K562 (cell line): ENCODE measurements around the gene C16orf95. TPM values are rescaled to one million over a fixed set of nuclear protein-coding genes. Genes with fewer than 3 reads are reported as not detected.

ENCODE experiments used
- BRD4 ChIP-seq: fragments of 200-600 bp; sonication (generic); IDR thresholded peaks from 2 replicates; pipeline ENCODE4 v1.6.1; 2017; ENCODE audit warnings: inconsistent platforms
- CEBPG ChIP-seq, 3 experiments: fragments of 200-800 bp in 1 of 3; sonication (Bioruptor generic) in 1 of 3; sonication (generic) in 1 of 3; formaldehyde crosslinking in 1 of 3; IDR thresholded peaks in 2 of 3; conservative IDR thresholded peaks in 1 of 3; 2 replicates each; pipeline versions ENCODE4 v1.6.1 to v1.8.0; 2016 to 2022; ENCODE audit warnings: missing compliant biosample characterization in 2 of 3, missing genetic modification characterization in 2 of 3, mild to moderate bottlenecking in 1 of 3, missing genetic modification reagents in 1 of 3
- FOXA1 ChIP-seq: fragments of 450-650 bp; IDR thresholded peaks from 2 replicates; pipeline ENCODE4 v1.6.1; 2016; ENCODE audit warnings: mild to moderate bottlenecking, borderline replicate concordance
- HIVEP1 ChIP-seq: fragments of 250-450 bp; sonication (Bioruptor Pico); IDR thresholded peaks from 2 replicates; pipeline ENCODE4 v1.4.0; 2020; ENCODE audit warnings: mild to moderate bottlenecking
- LEF1 ChIP-seq: fragments of 450-650 bp; IDR thresholded peaks from 2 replicates; pipeline ENCODE4 v1.6.1; 2016; ENCODE audit warnings: mild to moderate bottlenecking
- NFIC ChIP-seq: fragments of 450-650 bp; IDR thresholded peaks from 2 replicates; pipeline ENCODE4 v1.6.1; 2017; ENCODE audit warnings: mild to moderate bottlenecking, inconsistent platforms
- RHOXF2B ChIP-seq: fragments of 250-450 bp; sonication (Bioruptor Pico); conservative IDR thresholded peaks from 2 replicates; pipeline ENCODE4 v1.5.1; 2021
- SETDB1 ChIP-seq: IDR thresholded peaks from one replicate; pipeline ENCODE4 v1.6.1; 2012; ENCODE audit warnings: low read length, control low read depth, inconsistent platforms
- TARDBP ChIP-seq: fragments of 450-650 bp; IDR thresholded peaks from 2 replicates; pipeline ENCODE4 v1.6.1; 2016
- TSHZ1 ChIP-seq: fragments of 250-450 bp; sonication (Bioruptor Pico); IDR thresholded peaks from 2 replicates; pipeline ENCODE4 v1.4.0; 2020; ENCODE audit warnings: mild to moderate bottlenecking, moderate library complexity
- UBTF ChIP-seq, 2 experiments: IDR thresholded peaks; 2 replicates each; pipeline ENCODE4 v1.6.1; 2012; ENCODE audit warnings: improper control_type of control experiment in 2 of 2, low read depth in 2 of 2, low read length in 2 of 2, borderline replicate concordance in 1 of 2
- ZKSCAN3 ChIP-seq: fragments of 250-450 bp; sonication (Bioruptor Pico); IDR thresholded peaks from 2 replicates; pipeline ENCODE4 v1.4.0; 2020
- ZNF23 ChIP-seq: fragments of 250-450 bp; sonication (Bioruptor Pico); IDR thresholded peaks from 2 replicates; pipeline ENCODE4 v1.4.0; 2020; ENCODE audit warnings: mild to moderate bottlenecking
- polyA plus RNA-seq, 8 experiments: library from polyadenylated mRNA; depleted of rRNA in 4 of 8; stranded (reverse) in 5 of 8; unstranded in 3 of 8; fragments of >200 nt; fragmentation: Nextera tagmentation in 2 of 8; fragmentation: Illumina TruSeq in 1 of 8; extraction: Ambion mirVana in 2 of 8; extraction: Trizol in 1 of 8; gene quantifications; 2 replicates each; pipeline versions ENCODE4 v1.2.1 to v1.2.3, GENCODE V29; 2011 to 2014; ENCODE audit warnings: inconsistent platforms in 1 of 8, missing spikeins in 1 of 8
- total RNA-seq, 7 experiments: library from RNA; depleted of rRNA in 6 of 7; stranded (reverse); fragments of >200 nt in 6 of 7; fragmentation: Illumina TruSeq in 2 of 7; extraction: Trizol in 2 of 7; gene quantifications; 2 replicates each; pipeline versions ENCODE4 v1.2.1 to v1.2.3, GENCODE V29; 2011 to 2021; ENCODE audit warnings: low replicate concordance in 1 of 7
- TF ChIP-seq, protein P1 (sequence below): fragments of 450-650 bp; formaldehyde crosslinking; IDR thresholded peaks from 2 replicates; pipeline ENCODE4 v1.4.0; 2022; ENCODE audit warnings: missing genetic modification characterization
- TF ChIP-seq, protein P2 (sequence below), 3 experiments: fragments of 200-800 bp in 1 of 3; sonication (Bioruptor generic) in 1 of 3; sonication (generic) in 1 of 3; formaldehyde crosslinking in 1 of 3; IDR thresholded peaks; 2 replicates each; pipeline versions ENCODE4 v1.6.1 to v1.8.0; 2016 to 2022; ENCODE audit warnings: mild to moderate bottlenecking in 2 of 3, missing compliant biosample characterization in 2 of 3, missing genetic modification characterization in 2 of 3, missing genetic modification reagents in 1 of 3
- TF ChIP-seq, protein P3 (sequence below): fragments of 250-450 bp; sonication (Bioruptor Pico); IDR thresholded peaks from 2 replicates; pipeline ENCODE4 v1.8.0; 2021; ENCODE audit warnings: borderline replicate concordance, mild to moderate bottlenecking, moderate library complexity; ENCODE audit not compliant: poor library complexity, severe bottlenecking

Gene C16orf95
- total and polyA plus RNA-seq, 9 of the 15 experiments (the other 6 are each of a cell fraction or from before 2014, with no cell fraction given), result 6.5 to 20.5 (median 9.4) TPM

GRCh38 chr16:87316923-87317749 lies at the start of gene C16orf95 (continued):
- TF ChIP-seq ZNF23, result no peak
- TF ChIP-seq RHOXF2B, result no peak
- peak; percentile 67; the same call in 1 of the 2 replicates for TF ChIP-seq CEBPG (CRISPR knock-in tag; IDR thresholded peaks at IDR 0.05)
- TF ChIP-seq CEBPG (tag; conservative IDR thresholded peaks at IDR 0.05 in 1 of 2, IDR thresholded peaks at IDR 0.05 in 1 of 2), result peak in 1 of 2 experiments; percentile 57; a peak in 2 of 4 replicates
- no peak for TF ChIP-seq SETDB1
- TF ChIP-seq, protein P1, sequence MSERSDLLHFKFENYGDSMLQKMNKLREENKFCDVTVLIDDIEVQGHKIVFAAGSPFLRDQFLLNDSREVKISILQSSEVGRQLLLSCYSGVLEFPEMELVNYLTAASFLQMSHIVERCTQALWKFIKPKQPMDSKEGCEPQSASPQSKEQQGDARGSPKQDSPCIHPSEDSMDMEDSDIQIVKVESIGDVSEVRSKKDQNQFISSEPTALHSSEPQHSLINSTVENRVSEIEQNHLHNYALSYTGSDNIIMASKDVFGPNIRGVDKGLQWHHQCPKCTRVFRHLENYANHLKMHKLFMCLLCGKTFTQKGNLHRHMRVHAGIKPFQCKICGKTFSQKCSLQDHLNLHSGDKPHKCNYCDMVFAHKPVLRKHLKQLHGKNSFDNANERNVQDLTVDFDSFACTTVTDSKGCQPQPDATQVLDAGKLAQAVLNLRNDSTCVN (CRISPR knock-in tag), result no peak
- TF ChIP-seq, protein P2, sequence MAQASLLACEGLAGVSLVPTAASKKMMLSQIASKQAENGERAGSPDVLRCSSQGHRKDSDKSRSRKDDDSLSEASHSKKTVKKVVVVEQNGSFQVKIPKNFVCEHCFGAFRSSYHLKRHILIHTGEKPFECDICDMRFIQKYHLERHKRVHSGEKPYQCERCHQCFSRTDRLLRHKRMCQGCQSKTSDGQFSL (CRISPR knock-in tag; IDR thresholded peaks at IDR 0.05), result no peak
- TF ChIP-seq, protein P2 (tag; IDR thresholded peaks at IDR 0.05), result no peak
- TF ChIP-seq NFIC, result peak; percentile 17
- TF ChIP-seq, protein P3, sequence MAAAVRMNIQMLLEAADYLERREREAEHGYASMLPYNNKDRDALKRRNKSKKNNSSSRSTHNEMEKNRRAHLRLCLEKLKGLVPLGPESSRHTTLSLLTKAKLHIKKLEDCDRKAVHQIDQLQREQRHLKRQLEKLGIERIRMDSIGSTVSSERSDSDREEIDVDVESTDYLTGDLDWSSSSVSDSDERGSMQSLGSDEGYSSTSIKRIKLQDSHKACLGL (CRISPR knock-in tag), result no peak
- TF ChIP-seq TARDBP, result no peak
- no peak for TF ChIP-seq LEF1
- 0 out of 4 replicates have a peak, but pooled peaks of 1 of the 2 experiments have one; percentile 33 for TF ChIP-seq UBTF (IDR thresholded peaks at IDR 0.05; ENCODE audit: borderline replicate concordance in 1 of 2, low read depth in 2 of 2, low read length in 2 of 2)
- TF ChIP-seq HIVEP1 (CRISPR knock-in tag), result no peak
- TF ChIP-seq BRD4, result 0 out of 2 replicates have a peak, but pooled peaks have one; percentile 72
- no peak for TF ChIP-seq FOXA1
- TF ChIP-seq ZKSCAN3 (CRISPR knock-in tag), result no peak
- TF ChIP-seq TSHZ1 (CRISPR knock-in tag), result no peak
